Testis (tissue), 2 donors: Measurements from ENCODE around the gene SUCLG2.

ENCODE experiments used
- POLR2A ChIP-seq: fragments of 450-650 bp; IDR thresholded peaks from one replicate; pipeline ENCODE4 v1.6.1; 2017; ENCODE audit warnings: antibody characterized with exemption, mild to moderate bottlenecking, moderate library complexity
- TF ChIP-seq, protein P1 (sequence below), 3 experiments: fragments of 450-650 bp in 2 of 3; fragments of 200-600 bp in 1 of 3; sonication (generic) in 1 of 3; IDR thresholded peaks; one replicate each; pipeline ENCODE4 v1.5.1; 2016 to 2019; ENCODE audit warnings: antibody characterized with exemption in 3 of 3, mild to moderate bottlenecking in 2 of 3, moderate library complexity in 1 of 3

DNA sequence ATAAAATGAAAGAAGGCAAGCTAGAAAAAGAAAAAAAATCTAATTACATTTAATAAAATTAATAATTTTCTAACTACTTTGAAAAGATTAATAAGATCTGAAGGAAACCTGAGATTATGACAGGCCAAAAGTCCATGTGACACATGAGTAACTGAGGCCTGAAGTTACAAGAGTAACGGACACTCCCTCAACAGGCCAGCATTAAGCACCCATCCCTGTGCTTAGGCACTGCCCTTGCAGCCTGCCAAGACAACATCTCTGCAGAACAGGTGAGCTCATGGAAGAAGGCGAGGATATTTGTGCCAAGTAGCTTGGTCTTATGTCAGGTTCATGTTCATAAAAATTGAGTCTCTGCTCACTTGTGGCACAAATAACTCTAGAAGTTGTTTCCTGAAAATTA, 31.8 kb downstream of the SUCLG2 start:
- TF ChIP-seq, protein P1, sequence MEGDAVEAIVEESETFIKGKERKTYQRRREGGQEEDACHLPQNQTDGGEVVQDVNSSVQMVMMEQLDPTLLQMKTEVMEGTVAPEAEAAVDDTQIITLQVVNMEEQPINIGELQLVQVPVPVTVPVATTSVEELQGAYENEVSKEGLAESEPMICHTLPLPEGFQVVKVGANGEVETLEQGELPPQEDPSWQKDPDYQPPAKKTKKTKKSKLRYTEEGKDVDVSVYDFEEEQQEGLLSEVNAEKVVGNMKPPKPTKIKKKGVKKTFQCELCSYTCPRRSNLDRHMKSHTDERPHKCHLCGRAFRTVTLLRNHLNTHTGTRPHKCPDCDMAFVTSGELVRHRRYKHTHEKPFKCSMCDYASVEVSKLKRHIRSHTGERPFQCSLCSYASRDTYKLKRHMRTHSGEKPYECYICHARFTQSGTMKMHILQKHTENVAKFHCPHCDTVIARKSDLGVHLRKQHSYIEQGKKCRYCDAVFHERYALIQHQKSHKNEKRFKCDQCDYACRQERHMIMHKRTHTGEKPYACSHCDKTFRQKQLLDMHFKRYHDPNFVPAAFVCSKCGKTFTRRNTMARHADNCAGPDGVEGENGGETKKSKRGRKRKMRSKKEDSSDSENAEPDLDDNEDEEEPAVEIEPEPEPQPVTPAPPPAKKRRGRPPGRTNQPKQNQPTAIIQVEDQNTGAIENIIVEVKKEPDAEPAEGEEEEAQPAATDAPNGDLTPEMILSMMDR (IDR thresholded peaks at IDR 0.05), result no peak
- TF ChIP-seq POLR2A, result no peak
